Measurements from ENCODE around the gene NRXN3. TPM values are rescaled to one million over a fixed set of nuclear protein-coding genes. Genes with fewer than 3 reads are reported as not detected.

NRXN3 gene
- total RNA-seq, 2 donors from 2014 or later: 1.3 to 2.3 TPM

DNA sequence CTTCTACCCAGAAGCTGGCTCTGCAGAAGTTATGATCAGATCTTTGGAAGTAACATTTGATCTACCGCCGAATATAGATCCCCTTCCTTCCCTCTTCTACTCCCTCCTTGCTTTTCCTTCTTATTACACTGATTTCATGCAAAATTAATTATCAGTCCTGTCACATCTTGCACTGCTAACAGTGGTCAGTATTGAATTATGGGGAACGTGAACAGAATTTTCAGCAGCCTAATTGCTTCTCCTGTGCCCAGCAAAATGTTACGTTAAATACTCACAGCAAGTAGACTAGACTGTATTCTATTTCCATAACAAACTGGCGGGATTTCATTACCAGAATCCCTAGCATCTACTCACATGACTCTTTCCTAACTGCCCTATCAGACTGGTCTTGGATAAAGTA, 1444.3 kb downstream of the NRXN3 start:
- intact Hi-C loops (cut with DNase I): no loop called here
- no peaks in the 10 kb centered on the region for H3K36me3 ChIP-seq (replicated peaks in 1 of 2; ENCODE audit: insufficient read depth in 1 of 2, low read depth in 2 of 2)
- no peak overlapping the region for H3K4me3 ChIP-seq
- H3K4me1 ChIP-seq: no peaks in the 10 kb centered on the region
- DNase-seq (no peak), ATAC-seq (no peak)
- TF ChIP-seq POLR2A (IDR thresholded peaks at IDR 0.05): no peak
- H3K9me3 ChIP-seq: no peaks in the 10 kb centered on the region
- WGBS, 2 donors: 85 to 90% methylated on average over 5 of the region's 5 CpGs
- H3K27ac ChIP-seq: no peak overlapping the region
- no peaks in the 10 kb centered on the region for H3K27me3 ChIP-seq

DNA sequence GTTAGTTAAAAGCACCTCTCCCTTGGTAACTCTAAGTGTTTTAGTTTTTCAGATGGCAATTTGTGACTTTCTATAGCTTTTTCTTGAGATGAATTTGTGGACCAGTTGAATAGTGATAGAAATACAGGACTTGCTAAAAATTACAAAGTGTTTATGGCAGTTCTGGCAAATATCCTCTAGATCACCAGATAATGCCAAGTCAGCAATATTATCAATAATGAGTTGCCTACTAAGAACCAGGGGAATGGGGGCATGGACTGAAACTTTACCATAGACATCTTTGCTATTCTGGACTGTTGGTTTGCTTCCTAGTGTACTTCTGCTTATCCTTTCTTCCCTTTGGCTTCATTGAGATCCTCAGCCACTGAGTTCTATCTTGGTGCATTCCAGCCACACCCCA, 1456.9 kb downstream of the NRXN3 start:
- H3K4me3 ChIP-seq: no peak overlapping the region
- no peaks in the 10 kb centered on the region for H3K4me1 ChIP-seq
- no peak overlapping the region for H3K27ac ChIP-seq
- H3K9me3 ChIP-seq: no peaks in the 10 kb centered on the region
- H3K27me3 ChIP-seq: no peaks in the 10 kb centered on the region
- no peak for ATAC-seq
- intact Hi-C loops (cut with DNase I): no loop called here
- no peaks in the 10 kb centered on the region for H3K36me3 ChIP-seq (replicated peaks in 1 of 2; ENCODE audit: insufficient read depth in 1 of 2, low read depth in 2 of 2)
- TF ChIP-seq, protein P1, sequence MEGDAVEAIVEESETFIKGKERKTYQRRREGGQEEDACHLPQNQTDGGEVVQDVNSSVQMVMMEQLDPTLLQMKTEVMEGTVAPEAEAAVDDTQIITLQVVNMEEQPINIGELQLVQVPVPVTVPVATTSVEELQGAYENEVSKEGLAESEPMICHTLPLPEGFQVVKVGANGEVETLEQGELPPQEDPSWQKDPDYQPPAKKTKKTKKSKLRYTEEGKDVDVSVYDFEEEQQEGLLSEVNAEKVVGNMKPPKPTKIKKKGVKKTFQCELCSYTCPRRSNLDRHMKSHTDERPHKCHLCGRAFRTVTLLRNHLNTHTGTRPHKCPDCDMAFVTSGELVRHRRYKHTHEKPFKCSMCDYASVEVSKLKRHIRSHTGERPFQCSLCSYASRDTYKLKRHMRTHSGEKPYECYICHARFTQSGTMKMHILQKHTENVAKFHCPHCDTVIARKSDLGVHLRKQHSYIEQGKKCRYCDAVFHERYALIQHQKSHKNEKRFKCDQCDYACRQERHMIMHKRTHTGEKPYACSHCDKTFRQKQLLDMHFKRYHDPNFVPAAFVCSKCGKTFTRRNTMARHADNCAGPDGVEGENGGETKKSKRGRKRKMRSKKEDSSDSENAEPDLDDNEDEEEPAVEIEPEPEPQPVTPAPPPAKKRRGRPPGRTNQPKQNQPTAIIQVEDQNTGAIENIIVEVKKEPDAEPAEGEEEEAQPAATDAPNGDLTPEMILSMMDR (IDR thresholded peaks at IDR 0.05): no peak
- no peak for TF ChIP-seq POLR2A (IDR thresholded peaks at IDR 0.05)
- DNase-seq: no peak

DNA sequence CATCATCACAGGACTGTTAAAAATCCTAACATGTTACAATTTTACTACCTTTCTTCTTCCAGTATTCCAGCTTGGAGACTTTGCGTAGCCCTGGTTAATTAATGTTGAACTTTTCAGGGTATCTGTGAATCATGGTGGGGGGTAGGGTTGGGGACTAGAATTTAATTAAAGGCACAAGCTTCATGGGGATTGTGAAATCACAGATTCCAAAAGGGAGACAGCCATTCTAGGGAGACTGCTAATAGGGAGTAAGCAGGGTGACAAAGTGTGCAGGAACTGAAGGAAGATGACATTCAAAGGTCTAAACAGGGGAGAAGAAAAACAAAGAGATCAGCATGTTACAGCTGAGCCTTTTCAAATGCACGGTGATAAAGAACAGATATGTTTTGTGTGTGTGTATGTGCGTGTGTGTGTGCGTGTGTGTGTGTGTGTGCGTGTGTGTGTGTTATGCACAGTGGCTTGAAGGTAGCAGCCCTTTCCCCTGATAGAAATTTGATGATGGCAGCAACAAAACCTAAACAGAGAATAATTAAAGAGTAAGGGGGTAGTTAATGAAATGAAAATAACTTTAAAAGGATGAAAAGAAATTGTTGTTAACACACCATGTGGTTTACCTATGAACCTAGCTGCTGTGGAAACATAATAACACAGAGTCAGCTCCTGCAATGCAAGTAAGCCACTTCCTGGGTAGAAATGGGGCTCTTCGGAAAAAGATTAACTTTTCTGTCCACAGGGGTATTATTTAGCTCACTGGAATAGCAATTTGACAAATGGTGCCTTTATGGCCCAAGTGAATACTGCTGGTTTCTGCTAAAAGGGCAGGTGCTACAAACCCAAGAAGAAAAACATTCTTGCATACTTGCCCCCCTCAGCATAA, 1459.5 kb downstream of the NRXN3 start:
- DNase-seq: no peak
- WGBS, 2 donors: 59 to 73% methylated on average over 6 of the region's 6 CpGs
- no peak overlapping the region for H3K4me3 ChIP-seq
- peak; percentile 50 for ATAC-seq
- no peaks in the 10 kb centered on the region for H3K4me1 ChIP-seq
- intact Hi-C loops (cut with DNase I): no loop called here
- TF ChIP-seq POLR2A (IDR thresholded peaks at IDR 0.05): no peak
- TF ChIP-seq, protein P1 (IDR thresholded peaks at IDR 0.05): no peak
- no peaks in the 10 kb centered on the region for H3K27me3 ChIP-seq
- no peaks in the 10 kb centered on the region for H3K9me3 ChIP-seq
- H3K36me3 ChIP-seq (replicated peaks in 1 of 2; ENCODE audit: insufficient read depth in 1 of 2, low read depth in 2 of 2): no peaks in the 10 kb centered on the region
- no peak overlapping the region for H3K27ac ChIP-seq

DNA sequence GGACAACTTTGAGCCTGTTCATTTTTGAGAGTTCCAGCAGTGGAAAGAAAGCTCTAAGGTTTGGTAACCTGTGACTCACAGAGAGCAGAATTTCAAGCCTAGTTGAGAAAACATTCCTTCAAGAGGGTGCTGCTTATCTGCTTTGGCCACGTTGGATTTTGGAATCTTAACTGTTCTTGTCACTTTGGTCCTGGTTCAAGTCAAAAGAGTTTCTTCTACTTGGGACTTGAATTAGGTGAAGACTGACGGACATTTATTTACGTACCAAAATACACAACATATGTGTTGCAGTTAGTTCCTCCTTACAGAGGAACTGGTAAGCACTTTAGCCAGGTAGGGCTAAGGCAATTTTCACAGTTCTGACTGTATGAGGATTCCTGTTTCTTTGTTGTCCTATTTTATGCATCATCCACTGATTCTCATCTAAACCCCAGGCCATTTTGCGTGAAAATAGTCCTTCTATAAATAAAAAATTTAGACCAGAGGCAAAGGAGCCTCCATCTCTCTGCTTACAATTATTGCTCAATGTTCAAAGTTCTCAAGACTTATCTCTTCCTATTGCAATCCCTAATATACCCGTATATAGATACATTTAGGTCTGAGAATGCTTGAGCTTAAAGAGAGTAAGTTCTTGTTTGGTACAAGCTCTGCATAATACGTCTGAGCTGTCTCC, 1460.3 kb downstream of the NRXN3 start:
- no peak for DNase-seq
- Histone ChIP-seq H3K27ac (no peak overlapping the region), H3K4me1 (no peaks in the 10 kb centered on the region), H3K27me3 (no peaks in the 10 kb centered on the region), H3K9me3 (no peaks in the 10 kb centered on the region), H3K36me3 (replicated peaks in 1 of 2; ENCODE audit: insufficient read depth in 1 of 2, low read depth in 2 of 2) (no peaks in the 10 kb centered on the region), H3K4me3 (no peak overlapping the region)
- 71 to 82% methylated on average over 6 of the region's 6 CpGs for WGBS, 2 donors
- TF ChIP-seq, protein P1 (IDR thresholded peaks at IDR 0.05): no peak
- no peak for TF ChIP-seq POLR2A (IDR thresholded peaks at IDR 0.05)
- intact Hi-C loops (cut with DNase I): no loop called here
- no peak for ATAC-seq

DNA sequence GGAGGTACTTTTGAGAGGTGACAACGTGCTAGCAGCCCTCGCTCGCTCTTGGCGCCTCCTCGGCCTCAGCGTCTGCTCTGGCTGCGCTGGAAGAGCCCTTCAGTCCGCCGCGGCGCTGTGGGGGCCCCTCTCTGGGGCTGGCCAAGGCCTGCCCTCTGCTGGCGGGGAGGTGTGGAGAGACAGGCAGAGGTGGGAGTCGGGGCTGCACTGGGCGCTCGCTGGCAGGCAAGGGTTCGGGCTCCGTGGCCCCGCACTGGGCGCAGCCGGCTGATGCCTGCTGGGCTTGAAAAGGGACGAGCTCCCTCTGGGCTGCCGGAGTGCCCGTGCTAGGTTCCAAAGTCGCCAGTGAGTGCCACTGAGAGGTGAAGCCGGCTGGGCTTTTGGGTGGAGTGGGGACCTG, 1461.1 kb downstream of the NRXN3 start:
- Histone ChIP-seq H3K9me3 (no peaks in the 10 kb centered on the region), H3K27ac (no peak overlapping the region), H3K4me3 (no peak overlapping the region), H3K36me3 (replicated peaks in 1 of 2; ENCODE audit: insufficient read depth in 1 of 2, low read depth in 2 of 2) (no peaks in the 10 kb centered on the region), H3K27me3 (no peaks in the 10 kb centered on the region), H3K4me1 (no peaks in the 10 kb centered on the region)
- TF ChIP-seq POLR2A (IDR thresholded peaks at IDR 0.05): no peak
- TF ChIP-seq, protein P1 (IDR thresholded peaks at IDR 0.05): no peak
- no peak for DNase-seq
- WGBS, 2 donors: 94% methylated on average over 24 of the region's 25 CpGs
- no peak for ATAC-seq
- intact Hi-C loops (cut with DNase I): no loop called here

All from body of pancreas (tissue), 4 donors.